HL-60 (cell line): ENCODE measurements around the gene PCDHB1.

ENCODE experiments used
- DNase-seq, 2 experiments: peaks; one replicate each; pipeline ENCODE4 v3.0.0-alpha.2; 2010 to 2020; ENCODE audit warnings: low read depth in 1 of 2, low spot score in 1 of 2
- H3K27ac ChIP-seq: fragments of 250-450 bp; sonication (Bioruptor Pico); replicated peaks from 2 replicates; pipeline ENCODE4 v1.5.1; 2020; ENCODE audit warnings: mild to moderate bottlenecking, moderate library complexity
- H3K27me3 ChIP-seq: fragments of 250-450 bp; sonication (Bioruptor Pico); 2 replicates; pipeline ENCODE4 v1.5.1; 2021; ENCODE audit warnings: mild to moderate bottlenecking, moderate library complexity; ENCODE audit not compliant: insufficient read depth, poor library complexity, severe bottlenecking
- H3K4me3 ChIP-seq: replicated peaks from 2 replicates; pipeline ENCODE4 v1.5.1; 2011; ENCODE audit warnings: mild to moderate bottlenecking, control low read depth, low read length; ENCODE audit not compliant: insufficient read depth
- CTCF ChIP-seq: IDR thresholded peaks from one replicate; pipeline ENCODE4 v1.5.1; 2011; ENCODE audit warnings: low read length, control low read depth, inconsistent platforms; ENCODE audit not compliant: insufficient read depth
- GABPA ChIP-seq: IDR thresholded peaks from 2 replicates; pipeline ENCODE4 v1.6.1; 2012; ENCODE audit warnings: low read depth
- POLR2AphosphoS5 ChIP-seq: IDR thresholded peaks from 2 replicates; pipeline ENCODE4 v1.6.1; 2012; ENCODE audit warnings: low read depth
- REST ChIP-seq: IDR thresholded peaks from 2 replicates; pipeline ENCODE4 v1.6.1; 2012; ENCODE audit warnings: low read depth; ENCODE audit not compliant: insufficient replicate concordance
- SPI1 ChIP-seq: IDR thresholded peaks from 2 replicates; pipeline ENCODE4 v1.6.1; 2012; ENCODE audit warnings: low read depth, mild to moderate bottlenecking, borderline replicate concordance
- long read RNA-seq: library from polyadenylated mRNA; unstranded; transcript quantifications from one replicate; pipeline ENCODE4 v2.0.0, GENCODE V29; 2020

The PCDHB1 gene
- long read RNA-seq: 0 reads

GRCh38 chr5:141050622-141051520, at the start of gene PCDHB1:
PCDHB1 (plus strand) TSS chr5:141051374; CDS start chr5:141051471, 97 bp downstream.
- no peak for DNase-seq
- H3K27me3 ChIP-seq: peaks cover 2% of the 10 kb centered on the region
- no peak within 1 kb of the TSS for H3K27ac ChIP-seq
- TF ChIP-seq CTCF (no peak), GABPA (no peak)
- no peak within 1 kb of the TSS for H3K4me3 ChIP-seq

GRCh38 chr5:141001446-141001843, 49.7 kb upstream of the PCDHB1 start:
- Histone ChIP-seq H3K27ac (no peak overlapping the region), H3K4me3 (no peak overlapping the region), H3K27me3 (peaks cover 11% of the 10 kb centered on the region)
- no peak for DNase-seq
- TF ChIP-seq CTCF (no peak), SPI1 (no peak), GABPA (no peak), REST (no peak), POLR2AphosphoS5 (no peak)

GRCh38 chr5:141001844-141002604, 49.1 kb upstream of the PCDHB1 start:
- Histone ChIP-seq H3K4me3 (no peak overlapping the region), H3K27me3 (peaks cover 11% of the 10 kb centered on the region), H3K27ac (no peak overlapping the region)
- no peak for DNase-seq
- TF ChIP-seq CTCF (no peak), SPI1 (no peak), REST (no peak), GABPA (no peak), POLR2AphosphoS5 (no peak)
